GM18519 (cell line): ENCODE data around the gene DFFA.
"Not testable (repeated sequence)": the region's sequence is repeated elsewhere in the genome, so short reads cannot be mapped to it uniquely, and the experiment has no call there.

Experiments used
- ATAC-seq: cut with Tn5 transposase; IDR thresholded peaks from one replicate; pipeline ENCODE4 v1.9.1; 2021; ENCODE audit warnings: mild to moderate bottlenecking, moderate library complexity; ENCODE audit not compliant: unreplicated experiment, low FRiP score

DFFA gene

DNA sequence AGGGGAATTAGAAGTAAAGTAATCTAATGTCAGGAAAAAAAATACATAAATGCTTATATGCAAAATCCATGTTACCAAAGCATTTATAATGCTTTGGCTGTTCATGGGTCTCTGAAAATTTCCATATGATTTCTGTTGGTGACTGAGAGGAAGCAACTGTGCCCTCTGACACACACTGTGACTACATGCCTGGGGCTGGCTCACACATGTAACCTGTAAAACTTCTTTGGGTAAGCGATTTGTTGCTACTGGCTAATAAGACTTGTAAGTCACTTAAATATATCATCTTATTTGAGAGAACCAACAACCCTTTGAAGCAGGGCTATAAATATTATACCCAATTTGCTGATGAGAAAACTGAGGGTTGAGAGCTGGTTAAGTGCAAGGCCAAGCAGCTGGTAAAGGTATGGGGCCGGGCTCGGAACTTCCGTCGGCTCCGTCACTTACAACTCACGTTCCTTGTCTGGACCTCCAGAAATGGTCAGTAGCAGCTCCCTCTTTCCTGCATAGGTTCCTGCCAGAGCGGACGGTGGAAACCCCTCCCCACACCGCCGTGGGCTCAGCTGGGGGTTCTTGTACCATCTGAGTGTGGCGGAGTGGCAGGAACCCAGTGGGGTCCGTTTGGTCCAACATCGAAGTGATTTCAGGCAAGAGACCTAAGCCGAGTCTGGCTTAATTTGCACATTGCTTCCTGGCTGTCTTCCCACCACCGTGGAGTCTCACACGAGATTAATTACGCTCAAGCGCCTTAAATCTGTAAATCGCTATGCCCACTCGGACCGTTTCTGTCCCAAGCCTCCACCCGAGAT is 714 bp downstream of the DFFA start:
- no peak for ATAC-seq

DNA sequence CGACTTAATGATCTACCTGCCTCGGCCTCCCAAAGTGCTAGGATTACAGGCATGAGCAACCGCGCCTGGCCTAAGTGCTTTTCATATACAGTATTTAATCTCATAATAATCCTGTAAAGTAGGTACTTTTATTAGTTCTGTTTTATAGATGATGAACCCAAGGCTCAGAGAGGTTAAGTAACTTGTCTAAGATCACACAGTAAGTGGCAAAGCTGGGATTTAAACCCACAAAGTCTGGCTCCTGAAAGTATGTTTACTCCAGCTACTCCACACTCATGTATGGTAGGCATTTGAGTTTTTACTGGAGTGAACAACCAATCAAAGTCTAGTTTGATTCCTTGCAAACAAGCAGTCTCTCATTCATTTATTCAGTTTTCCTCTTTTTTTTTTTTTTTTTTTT is 2.3 kb downstream of the DFFA start:
- ATAC-seq = no peak

DNA sequence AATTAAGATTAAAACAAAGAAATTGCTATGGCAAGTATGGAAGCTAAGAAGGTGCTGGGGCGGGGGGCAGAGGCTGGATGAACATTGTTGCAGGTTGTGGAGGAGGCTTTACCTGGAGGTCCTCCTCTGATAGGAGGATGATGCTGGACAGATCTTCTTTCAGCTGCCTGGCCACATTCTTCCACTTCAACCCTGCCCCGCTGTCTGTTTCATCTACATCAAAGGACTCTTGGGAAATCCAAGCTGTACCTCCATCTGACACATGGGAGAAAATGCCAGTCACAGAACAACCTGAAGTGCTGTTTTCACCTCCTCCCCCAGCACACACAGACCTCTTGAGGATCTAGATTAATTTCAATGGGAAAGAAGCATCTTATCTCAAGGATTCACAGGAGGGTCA is 5.3 kb downstream of the DFFA start:
- no peak for ATAC-seq

DNA sequence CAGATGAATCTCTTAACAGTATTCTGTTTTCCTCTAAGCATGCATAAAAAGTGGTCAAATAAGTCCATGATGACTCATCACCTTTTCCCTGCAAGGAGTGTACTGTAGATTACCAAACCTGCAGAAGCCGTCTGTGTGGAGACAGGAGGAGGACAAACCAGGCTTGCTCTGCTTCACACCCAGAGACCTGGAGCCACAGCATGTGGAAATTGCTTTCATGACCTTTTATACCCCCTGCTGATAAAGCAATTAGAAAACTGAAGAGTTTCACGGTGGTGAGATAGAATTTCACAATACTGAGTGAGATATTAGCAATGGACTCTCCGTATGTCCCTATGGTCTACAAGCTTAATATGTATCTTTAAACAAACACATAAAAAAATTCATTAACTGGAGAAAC is 13.1 kb downstream of the DFFA start:
- no peak for ATAC-seq

DNA sequence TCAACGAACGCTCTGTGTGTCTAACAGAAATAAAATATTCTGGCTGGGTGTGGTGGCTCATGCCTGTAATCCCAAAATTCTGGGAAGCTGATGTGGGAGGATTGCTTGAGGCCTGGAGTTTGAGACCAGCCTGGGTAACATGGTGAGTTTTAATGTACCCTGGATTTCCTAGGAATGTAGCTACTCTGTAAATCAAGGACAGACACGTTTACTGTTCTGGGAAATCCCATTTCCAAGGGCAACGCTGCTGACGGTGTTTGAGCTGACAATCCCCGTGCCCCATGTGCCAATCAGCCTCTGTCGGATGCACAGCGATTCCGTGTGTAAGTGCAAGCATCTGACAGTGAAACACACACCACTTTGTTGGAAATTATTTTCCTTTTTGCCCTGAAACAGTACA is 14.5 kb downstream of the DFFA start:
- no peak for ATAC-seq

DNA sequence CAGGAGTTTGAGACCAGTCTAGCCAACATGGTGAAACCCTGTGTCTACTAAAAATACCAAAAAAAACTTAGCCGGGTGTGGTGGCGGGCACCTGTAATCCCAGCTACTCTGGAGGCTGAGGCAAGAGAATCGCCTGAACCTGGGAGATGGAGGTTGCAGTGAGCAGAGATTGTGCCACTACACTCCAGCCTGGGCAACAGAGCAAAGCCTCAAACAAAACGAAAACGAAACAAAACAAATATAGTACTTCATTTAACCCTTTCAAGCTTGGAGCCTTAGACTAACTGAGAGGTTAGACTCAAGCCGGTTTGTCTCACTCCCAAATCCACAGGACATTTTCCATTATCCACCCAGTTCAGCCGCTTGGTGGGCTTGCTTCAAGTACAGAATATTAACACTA is 14.9 kb downstream of the DFFA start:
- not testable (repeated sequence) for ATAC-seq

DNA sequence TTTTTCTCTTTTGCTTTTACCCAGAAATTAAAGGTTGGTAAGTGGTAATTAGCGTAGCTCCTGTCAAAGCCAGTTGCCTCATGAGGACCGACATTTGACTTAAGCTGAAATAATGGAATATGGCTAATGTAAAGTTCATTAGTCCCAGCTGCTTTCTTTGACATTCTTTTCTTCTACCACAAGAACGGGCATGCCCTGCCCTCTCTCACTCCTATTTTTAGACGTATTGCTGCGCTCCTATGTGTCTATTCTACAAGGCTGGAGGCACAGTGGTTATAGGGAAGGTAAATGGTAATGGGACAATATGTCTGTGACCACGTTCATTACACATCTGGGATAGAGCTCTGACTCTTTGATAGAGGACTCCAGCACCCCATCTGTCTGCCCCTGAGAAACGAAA is 15.7 kb downstream of the DFFA start:
- no peak for ATAC-seq

DNA sequence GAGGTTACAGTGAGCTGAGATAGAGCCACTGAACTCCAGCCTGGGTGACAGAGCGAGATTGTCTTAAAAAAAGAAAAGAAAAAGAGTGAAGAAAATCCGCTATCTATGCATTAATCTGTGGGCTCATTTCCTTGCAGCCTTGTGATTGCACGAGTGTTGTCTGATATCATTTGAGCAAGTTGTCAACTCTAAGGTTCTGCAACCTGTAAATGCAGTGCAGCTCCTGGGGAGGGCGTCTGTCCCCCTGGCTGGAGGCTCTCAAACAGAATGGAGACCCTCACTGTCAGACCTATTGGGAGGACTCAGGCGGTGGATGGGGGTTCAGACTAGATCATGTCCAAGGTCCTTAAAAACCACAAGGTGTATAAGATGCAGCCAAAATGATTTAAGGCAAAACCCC is 16.3 kb downstream of the DFFA start:
- ATAC-seq = no peak

DNA sequence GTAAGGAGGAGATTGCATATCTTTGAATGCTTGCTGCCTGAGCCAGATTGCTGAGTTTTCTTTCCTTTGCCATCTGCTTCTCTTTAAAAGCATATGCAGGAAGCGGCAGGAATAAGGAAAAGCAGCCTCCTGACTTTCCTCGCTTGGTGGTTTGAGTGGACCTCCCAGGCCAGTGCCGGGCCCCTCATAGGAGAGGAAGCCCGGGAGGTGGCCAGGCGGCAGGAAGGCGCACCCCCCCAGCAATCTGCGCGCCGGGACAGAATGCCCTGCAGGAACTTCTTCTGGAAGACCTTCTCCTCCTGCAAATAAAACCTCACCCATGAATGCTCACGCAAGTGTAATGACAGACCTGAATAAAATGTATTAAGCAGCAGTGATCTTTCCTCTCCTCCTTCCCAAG is 21.0 kb downstream of the DFFA start:
- no peak for ATAC-seq

DNA sequence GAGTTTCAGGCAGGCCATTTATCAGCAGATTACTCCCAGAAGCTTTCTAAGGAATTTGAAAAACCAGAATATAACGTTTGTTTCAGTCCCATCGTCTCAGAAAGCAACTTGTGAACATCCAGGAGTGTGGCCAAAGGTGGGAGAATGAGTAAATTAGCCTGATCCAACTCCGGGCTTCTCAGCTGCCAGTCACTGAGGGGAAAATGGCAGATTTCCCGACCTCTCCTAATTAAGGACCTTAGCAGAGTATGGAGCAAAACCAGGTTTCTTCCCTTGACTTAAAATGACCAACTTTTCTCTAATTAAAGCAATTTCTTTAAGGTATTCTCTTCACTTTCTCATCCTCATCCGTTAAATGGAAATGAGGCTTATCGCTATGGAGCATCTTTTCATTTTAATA is 21.5 kb downstream of the DFFA start:
- no peak for ATAC-seq

DNA sequence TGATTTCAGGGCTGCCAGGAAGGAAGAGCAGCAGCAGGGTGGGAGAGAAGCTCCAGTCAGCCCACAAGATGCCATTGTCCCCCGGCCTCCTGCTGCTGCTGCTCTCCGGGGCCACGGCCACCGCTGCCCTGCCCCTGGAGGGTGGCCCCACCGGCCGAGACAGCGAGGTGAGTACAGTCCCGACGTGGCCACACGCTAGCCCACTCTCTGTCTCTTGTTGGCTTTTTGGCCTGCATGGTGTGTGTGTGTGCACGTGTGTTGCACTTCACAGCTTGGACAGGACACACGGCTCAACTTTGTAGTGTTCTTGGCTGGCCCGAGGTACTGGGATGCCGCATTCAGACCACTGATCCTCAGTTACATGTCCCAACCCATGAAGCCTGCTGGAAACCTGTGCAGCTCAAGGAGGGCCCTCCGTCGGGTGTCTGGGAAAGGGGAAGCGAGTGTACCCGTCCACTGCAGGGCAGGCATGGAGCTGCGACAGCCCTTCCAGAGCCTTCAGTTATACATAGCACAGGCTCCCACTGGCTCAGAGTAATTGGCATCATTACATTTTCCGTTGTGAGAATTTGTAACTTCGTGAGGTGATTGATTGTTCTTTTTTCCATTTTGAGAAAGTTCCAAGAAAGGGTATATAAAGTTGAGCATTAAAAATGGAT is 22.0 kb downstream of the DFFA start:
- no peak for ATAC-seq

DNA sequence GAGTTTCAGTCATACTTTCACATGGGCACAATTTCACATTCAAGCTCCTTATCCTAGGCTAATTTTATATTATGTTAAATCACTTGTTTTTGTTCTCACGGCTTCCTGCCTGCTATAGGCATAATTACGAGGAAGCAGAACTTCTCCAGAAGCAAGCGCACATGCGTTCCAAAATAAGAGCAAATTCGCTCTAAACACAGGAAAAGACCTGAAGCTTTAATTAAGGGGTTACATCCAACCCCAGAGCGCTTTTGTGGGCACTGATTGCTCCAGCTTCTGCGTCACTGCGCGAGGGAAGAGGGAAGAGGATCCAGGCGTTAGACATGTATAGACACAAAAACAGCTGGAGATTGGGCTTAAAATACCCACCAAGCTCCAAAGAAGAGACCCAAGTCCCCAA is 22.6 kb downstream of the DFFA start, which contains the start of gene CORT:
CORT (plus strand) TSS at position 281 of the 400 bp plus-strand sequence. CDS start 193 bp downstream, outside the sequence.
- ATAC-seq = no peak

DNA sequence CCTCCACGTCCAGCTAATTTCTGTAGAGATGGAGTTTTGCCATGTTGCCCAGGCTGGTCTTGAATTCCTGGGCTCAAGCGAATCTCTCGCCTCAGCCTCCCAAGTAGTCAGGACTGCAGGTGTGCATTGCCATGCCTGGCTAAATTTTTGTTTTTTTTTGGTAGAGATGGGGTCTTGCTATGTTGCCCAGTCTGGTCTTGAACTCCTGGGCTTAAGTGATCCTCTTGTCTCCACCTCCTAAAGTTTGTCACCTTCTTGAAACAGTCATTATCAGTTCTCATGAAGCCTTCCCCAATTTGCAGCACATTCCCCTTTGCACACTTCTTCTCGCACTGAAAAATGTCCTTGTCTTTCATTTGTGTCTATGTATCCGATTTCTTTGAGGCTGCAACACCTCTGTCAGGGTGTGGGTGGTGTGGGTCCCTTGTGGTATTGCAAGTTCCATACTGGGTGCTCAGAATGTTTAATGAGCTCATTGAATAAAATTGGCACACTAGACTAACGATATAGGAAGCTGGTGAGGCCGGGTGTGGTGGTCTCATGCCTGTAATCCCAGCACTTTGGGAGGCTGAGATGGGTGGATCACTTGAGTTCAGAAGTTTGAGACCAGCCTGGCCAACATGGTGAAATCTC is 25.4 kb downstream of the DFFA start:
- ATAC-seq = no peak

DNA sequence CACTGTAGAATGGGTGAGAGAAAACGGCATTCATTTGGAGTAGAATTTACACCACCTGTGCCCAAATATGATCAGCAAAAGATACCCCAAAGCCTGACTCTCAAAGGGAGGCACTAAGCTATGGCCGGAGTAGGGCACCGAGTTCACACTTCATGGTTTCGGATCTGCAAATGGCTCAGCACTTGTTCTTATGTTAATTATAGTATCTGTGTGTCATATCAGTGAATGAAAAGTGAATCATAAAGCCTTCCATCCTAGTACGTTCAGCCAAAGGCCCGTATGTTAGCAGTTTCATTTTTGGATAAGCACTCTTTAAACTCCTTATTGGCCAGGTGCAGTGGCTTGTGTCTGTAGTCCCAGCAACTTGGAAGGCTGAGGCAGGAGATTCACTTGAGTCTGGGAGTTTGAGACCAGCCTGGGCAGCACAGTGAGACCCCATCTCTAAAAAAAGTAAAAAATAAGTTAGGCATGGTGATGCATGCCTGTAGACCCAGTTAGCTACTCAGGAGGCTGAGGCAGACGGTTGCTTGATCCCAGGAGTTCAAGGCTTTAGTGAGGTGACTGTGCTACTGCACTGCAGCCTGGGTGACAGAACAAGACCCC is 27.4 kb downstream of the DFFA start:
- no peak for ATAC-seq

DNA sequence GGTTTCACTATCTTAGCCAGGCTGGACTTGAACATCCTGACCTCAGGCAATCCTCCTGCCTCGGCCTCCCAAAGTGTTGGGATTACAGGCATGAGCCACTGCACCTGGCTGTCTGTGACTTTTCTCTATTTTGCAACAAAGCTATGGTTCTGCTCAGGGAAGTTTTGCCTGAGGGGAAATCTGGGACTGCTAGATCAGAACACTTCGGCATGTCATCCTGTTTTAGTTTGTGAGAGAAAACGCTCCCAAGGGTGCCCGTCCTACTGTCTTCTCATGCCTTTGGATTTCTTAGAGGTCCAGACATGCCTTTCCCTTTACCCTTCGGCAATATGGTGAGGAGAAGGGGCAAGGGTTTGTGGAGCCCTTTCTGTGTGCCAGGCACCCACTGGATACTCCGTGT is 28.1 kb downstream of the DFFA start:
- no peak for ATAC-seq

DNA sequence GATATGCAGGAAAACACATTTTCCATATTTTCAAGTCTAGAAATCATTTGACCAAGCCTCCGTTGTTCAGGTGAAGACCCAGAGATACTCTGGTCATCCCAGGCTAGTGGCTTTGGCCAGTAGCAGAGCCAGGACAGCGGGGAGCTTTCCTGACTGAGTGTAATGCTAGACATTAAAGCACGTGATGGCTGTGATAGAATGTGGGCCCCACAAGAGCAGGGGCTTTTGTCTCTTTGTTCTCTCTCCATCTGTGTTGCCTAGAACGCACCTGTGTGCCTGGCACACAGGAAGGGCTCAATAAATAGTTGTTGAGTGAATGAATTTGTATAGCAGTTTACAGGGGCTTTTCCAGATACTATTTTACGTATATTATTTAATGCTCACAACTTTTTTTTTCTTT is 31.5 kb downstream of the DFFA start:
- ATAC-seq = no peak

DNA sequence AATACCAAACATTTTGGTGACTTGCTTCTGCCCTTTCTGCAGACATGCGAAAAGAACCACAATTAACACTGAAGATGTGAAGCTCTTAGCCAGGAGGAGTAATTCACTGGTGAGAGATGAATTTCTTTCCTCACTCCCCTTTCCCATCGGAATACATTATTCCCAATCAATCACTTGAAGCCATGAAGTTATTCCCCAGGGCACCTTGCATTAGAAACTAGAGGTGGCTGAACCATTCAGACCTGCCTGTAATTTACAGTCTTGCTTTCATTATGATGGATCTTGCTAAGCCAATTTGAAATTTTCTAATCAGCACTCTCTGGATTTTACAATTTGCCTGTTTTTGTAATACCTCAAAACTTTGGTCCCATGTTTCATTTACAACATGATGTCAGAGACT is 32.0 kb downstream of the DFFA start:
- ATAC-seq = no peak

DNA sequence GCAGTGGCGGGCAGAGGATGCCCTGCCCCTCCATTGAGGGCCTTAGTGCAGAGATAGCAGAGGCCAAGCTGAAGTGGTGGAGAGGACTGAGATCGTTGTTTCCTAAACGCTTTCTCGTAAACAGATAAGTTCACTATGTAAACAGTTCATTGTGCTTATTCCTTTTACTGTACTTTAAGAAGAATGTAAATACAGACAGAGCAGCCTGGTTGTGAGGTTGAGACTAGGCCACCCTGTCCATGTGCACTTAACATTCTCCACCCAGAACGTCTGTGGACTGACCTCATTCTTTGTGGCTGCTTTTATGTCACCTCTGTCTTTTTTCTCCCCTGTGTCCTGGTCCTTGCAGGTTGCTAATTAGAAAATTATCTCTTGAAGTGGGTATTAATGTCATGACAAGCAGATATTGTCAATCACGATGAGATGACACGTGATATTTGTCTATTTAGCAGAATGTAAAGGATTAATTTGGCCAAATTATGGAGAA is 33.6 kb downstream of the DFFA start:
- no peak for ATAC-seq

DNA sequence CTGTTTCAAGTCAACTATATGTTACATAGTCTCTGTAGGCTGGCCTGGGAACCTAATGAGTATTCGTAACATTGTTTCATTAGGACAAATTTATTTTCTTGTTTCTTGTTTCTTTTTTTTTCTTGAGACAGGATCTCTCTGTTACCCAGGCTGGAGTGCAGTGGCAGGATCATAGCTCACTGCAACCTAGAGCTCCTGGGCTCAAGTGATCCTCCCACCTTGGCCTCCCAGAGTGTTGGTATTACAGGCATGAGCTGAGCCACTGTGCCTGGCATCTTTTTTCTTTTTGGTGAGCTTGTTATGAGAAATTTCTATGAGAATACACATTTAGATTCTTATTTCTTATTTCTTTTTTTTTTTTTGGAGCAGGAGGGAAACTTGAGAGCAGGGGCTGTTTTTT is 35.3 kb downstream of the DFFA start:
- no peak for ATAC-seq

DNA sequence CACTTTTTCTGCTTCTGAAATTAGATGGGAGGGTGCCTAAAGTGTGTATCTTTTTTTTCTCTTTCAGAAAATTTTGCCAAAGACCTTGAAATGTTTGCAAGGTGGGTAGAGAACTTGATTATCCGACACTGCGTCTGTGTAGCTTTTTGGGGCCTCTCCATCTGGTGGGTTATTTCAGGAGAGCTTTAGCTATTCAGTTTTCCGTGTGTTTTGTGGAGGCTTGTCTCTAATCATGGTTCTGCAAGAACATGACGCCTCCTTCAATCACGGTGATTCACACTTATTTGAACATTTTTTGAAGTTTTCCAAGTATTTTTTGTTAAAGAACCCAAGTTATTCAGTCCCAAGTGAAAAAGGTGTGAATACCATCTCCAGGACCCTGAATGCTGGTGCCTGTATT is 37.7 kb downstream of the DFFA start:
- no peak for ATAC-seq

DNA sequence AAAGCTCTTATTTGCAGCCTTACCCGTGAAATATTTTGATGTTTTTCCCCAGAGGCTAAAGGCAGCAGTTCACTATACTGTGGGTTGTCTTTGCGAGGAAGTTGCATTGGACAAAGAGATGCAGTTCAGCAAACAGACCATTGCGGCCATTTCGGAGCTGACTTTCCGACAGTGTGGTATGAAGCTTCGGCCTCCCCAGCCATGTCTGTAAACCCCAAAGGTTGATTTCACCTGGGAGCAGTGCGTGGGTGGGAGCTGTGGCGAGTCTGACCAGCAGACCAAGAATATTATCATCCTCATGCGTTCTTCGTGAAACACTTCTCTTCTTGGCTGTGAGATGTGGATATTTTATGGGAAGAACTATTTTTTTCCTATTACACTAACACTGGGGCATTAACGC is 38.5 kb downstream of the DFFA start:
- ATAC-seq = no peak
